CD1c-positive myeloid dendritic cell (primary cell): ENCODE measurements around the gene SEZ6L.

Experiments used
- DNase-seq: peaks from one replicate; pipeline ENCODE4 v3.0.0-alpha.2; 2016; ENCODE audit errors: extremely low spot score

Gene SEZ6L

GRCh38 chr22:26174280-26174679 is 5.0 kb downstream of the SEZ6L start:
- DNase-seq = no peak

DNA sequence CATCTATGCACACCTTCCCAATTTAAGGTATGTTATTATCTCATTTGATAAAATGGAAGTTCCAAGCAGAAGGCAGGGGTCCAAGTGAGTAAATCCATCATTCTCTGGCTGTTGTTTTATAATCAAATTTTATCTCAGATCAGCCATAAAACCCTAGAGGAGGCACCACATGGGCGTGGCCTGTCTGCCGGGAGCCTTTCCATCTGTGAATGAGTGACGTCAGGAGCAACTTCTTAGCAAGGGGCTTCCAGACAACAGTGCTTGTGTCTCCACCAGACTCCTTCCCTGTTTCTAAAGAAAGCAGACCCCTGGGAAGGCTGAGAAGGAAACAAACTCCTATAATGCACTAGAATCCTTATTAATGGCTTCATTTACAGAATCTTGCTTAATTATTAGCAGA is 13.5 kb downstream of the SEZ6L start:
- DNase-seq = no peak

DNA sequence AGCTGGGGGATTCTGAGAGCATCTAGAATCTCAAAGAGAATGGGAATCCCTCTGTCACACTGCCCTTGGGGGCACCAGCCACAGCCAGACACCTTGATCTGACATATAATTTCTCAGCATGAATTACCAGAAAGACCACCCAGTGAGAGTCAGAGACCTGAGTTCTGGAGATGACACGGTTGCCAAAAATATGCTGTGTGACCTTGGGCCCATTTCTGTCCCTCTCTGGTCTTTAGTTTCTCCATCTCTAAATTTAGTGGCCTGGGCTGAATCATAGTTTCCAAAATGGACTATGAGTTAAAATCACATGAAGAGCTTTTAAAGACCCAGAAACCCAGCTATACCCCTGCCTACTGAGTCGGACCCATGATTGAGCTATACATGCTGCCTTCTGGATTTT is 15.9 kb downstream of the SEZ6L start:
- no peak for DNase-seq

- no peak for DNase-seq
Observed at GRCh38 chr22:26188341-26188740, 19.1 kb downstream of the SEZ6L start.

DNA sequence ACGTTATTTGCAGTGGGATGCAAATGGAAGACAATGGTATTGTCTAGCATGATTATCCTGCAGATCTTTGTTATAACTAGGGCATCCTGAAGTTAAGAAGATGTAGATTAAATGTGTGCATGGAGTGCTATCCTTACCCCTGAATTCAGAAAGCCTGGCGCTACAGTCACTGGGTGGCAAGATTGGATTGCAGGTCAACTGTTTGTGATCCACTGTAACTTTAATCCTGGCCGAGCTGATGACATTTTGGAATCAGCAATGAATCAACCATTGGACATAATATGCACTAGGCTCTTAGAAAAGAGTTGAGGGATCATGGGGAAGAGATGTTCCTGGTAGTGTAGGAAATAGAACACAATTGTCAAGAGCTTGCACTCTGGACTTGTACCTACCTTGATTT is 25.1 kb downstream of the SEZ6L start:
- DNase-seq = no peak

DNA sequence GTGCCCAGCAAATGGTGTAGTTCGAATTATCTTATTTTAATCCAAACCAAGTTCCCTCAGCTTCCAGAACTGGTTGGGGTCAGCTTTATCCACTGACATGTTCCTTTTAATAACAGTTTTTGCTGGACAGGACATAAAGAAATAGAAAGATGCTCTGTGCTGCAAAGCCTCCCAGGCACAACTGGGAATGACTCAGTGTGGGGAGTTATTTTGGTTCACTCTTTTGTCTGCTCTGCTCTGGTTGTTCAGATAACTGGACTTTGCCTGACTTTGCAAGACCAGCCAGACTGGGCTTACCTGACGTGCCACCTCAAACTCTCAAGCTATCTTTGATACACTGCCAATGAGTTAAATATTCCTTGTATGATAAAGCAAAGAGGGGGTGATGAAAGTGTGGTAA is 25.6 kb downstream of the SEZ6L start:
- no peak for DNase-seq

DNA sequence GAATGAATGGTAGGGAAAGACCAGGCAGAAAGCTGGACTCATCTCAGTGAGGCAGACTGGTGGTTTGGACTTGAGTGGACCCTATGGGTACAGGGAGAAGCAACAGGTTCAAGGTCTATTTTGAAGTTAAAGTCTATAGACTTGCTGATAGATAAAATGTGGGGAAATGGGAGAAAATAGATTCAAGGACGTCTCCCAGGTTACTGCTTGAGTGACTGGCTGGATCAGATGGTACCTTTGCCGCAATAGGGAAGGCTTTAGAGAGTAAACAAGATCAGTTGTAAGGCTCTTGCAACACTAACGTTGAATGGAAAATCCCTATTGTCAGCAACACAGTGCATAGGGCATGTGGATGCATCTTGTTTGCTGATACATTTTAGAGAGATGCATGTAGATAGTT is 27.4 kb downstream of the SEZ6L start:
- DNase-seq = no peak

- DNase-seq = no peak
Observed at GRCh38 chr22:26197425-26197824, 28.2 kb downstream of the SEZ6L start.

- DNase-seq = no peak
Observed at GRCh38 chr22:26199665-26200064, 30.4 kb downstream of the SEZ6L start.

DNA sequence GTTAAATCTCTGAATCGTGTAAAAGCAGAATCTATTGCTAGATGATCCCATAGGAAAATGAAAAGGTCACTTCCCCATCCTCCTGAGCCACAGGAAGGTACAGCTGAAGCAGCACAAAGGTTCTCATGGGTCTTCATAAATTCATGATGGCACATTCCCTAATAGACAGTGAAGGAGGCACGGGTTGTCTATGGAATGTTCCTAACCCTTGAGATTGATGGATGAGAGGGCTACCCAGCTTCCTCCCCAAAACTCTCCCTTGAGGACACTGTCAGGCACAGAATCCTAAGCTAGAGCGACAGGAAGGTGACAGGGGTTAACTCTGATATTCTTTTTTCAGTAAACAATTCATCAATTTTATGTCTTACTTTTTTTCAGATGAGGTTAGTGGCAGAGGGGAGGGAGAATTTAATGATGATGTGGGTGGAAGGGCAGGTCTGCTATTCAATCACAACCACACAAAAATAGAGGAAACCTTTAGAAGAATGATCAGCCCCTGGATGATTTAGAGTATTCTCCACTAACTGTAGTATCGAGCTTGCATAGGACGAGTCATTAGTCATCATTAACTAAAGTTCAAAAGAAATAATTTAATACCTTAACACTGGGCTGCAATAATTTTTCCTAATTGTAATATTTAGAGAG is 33.1 kb downstream of the SEZ6L start:
- no peak for DNase-seq

DNA sequence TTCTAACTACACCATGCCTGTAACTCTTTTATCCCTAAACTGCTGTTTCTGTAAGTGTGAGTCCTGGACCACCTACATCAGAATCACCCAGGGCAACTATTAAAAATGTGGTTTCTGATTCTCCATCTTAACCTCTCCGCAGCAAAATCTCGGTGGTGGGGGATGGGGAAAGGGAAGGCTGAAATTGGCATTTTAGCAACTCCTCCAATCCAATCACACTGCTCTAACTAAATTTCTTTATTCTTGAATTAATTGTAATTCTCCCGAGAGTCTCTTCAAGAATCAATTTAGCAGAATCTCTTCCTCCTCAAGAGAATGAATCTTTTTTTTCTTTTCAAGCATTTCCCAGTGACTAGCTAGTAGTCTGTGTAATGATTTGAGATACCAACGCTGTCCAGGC is 36.2 kb downstream of the SEZ6L start:
- DNase-seq = no peak

DNA sequence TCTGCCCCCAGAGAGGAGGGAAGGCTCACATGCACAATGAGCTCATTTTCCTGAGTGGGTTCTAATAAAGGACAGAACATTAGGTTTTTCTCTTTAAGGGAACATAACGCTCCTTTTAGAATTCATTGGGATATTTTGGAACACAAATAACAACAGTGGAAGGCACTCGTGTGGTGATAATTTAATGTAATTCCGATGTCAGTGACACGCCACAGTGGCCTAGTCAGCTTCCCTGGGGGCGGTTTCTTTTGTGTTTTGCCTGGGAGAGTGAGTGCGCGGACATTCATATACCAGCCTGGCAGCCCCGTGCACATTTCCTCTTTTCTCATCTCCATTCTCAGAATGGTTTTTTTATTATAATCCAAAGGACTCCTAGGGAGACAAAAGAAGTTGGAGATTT is 41.1 kb downstream of the SEZ6L start:
- DNase-seq = no peak

- DNase-seq = no peak
Observed at GRCh38 chr22:26213826-26214225, 44.6 kb downstream of the SEZ6L start.

DNA sequence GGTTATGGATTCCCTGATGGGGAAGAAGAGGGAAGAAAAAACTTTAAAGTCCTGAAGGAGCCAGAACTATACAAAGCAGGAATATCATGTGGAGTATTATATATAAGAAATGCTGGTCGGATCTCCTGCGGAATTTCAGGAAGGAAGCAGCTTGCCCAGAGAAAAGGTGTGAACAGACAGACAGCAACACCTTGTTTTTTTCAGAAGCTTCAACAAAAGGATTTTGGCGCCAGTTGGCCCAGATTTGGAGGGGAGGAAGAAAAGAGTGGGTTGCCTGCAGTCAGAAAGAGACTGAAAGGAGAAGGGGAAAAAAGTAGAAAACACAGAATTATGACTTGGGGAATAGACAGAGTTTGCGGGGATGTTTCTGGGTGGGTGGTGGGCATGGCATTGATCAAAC is 45.2 kb downstream of the SEZ6L start:
- no peak for DNase-seq

DNA sequence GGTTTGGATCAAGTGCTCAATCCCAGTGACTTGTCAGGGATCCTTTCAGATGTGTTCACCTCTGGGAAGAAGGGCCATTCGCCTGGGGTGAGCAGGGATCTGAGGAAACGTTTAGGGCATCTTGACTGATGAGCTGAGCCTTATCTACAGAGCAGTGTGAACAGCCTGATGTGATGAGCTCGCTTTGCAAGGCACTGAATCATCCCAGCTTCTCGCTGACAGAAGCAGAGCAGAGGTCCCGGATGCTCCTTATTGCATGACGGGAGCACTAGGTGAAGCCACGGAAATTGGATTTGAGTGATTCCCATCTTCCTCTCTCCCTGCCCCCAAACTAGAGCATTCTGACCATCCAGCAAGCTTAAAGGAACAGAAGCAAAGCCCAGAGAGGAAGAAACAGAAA is 46.5 kb downstream of the SEZ6L start:
- no peak for DNase-seq

- no peak for DNase-seq
Observed at GRCh38 chr22:26225207-26225606, 55.9 kb downstream of the SEZ6L start.

- DNase-seq = no peak
Observed at GRCh38 chr22:26226538-26227297, 57.5 kb downstream of the SEZ6L start.

DNA sequence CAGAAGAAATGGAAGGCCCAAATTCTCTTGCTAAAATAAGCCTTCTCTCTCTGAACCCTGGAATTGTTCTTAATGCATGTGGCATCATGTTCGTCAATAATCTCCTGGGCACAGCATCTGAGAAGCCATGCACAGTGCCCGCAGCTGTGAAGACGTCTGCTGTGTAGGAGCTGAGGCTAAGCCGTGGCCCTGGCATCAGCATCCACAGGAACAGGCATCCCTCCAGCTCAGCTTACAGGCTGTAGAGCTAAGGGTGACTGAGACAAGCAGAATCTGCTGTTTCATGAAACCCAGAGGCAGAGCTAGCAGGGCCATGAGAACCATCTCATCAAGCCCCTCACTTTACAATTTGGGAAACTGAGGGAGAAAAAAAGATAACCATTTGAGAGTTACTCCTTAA is 60.6 kb downstream of the SEZ6L start:
- DNase-seq = no peak

DNA sequence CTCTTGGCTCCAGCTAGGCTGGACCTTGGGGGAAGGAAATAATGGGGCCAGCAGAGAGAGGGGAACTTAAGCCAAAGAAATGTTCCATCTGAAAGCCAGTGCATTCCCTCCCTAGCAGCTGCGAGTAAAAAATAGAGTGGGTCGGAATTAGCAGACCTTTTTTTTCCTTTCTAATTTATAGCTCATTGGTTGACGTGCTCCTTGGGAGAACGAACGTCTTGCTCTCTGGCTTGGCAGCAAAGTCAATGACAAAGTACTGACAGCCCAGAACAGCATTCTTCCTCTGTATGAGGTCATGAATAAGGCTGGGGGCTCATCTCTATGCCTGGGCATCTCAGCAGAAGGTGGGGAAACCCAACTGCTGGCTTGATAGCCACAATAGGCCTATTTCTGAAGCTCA is 65.0 kb downstream of the SEZ6L start:
- no peak for DNase-seq

DNA sequence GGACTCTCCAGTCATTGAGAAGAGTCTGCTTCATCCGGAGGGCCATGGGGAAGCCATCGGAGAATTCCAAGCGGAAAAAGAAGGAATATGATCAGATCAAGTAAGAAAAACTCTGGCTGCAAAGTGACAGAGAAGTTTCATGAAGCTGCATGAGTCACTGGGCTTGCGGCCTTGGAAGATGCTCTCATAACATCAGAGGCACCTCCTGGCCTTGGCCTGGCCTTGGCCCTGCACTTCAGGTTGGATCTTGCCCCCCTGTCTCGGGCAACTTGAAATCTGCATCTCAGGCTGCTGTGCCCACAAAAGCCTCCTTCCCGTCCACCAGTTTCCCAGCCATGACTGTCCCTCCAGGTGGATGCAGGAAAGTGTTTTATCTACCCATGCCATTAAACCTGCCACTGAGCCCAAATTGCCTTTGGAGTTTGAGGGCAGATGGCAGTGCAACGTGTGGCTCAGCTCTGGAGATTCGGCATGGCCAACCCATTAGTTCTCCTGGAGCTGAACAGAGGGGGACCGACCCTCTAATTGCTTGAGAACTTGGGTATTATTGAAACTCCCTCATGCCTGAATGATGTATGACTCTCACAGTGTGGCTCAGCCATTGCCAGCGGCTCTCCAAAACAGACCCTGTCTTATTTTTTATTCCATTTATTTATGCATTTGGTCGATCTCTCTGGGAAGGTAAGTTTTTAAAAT is 66.7 kb downstream of the SEZ6L start:
- no peak for DNase-seq

DNA sequence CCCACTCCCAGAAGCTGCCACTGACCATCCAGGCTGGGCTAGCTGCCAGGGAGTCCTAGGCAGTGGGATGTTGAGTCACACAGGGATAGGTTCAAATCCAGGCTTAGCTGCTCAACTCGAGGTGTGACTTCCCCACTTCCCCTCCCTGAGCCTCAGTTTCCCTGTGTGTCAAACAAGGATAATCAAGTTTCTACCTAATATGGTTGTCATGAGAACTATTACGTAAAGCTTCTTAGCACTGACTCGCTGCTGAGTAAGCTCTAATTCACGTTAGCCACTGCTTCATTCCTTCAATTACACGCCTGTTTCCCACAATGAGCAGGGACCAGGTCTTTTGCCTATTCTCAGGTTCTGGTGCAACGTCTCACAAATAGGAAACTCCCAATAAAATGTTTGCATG is 67.7 kb downstream of the SEZ6L start:
- no peak for DNase-seq

GRCh38 chr22:26238596-26238995 is 69.3 kb downstream of the SEZ6L start:
- no peak for DNase-seq

- DNase-seq = no peak
Observed at GRCh38 chr22:26239581-26239980, 70.3 kb downstream of the SEZ6L start.
